ENCODE measurements around the gene WDR90. TPM values are rescaled to one million over a fixed set of nuclear protein-coding genes. Genes with fewer than 3 reads are reported as not detected.
A peak's percentile ranks its signal among the peaks of the same experiment; 100 is the strongest.

Gene WDR90
- total and polyA plus RNA-seq, 2 of the 13 experiments (the other 11 are each of a cell fraction or from before 2014, with no cell fraction given), result 14.9 to 28.9 TPM

DNA sequence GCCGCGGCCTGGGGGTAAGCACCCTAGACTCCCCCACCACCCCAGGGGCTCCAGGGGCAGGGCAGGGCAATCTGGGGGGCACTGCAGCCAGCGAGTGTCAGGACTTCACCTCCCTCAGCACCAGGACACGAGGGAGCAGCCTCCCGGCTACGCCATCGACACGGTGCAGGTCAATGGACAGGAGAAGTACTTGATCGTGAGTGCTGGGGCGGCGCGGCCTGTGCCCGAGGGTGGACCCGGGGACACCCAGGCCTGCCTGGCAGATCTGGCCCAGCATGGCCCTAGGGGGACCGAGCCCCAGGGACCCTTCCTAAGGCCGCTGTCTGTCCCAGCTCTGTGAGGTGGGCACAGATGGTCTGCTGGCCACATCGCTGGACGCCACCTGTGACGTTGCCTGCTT, 23.2 kb downstream of the WDR90 start (continued):
- TF ChIP-seq, protein P1, sequence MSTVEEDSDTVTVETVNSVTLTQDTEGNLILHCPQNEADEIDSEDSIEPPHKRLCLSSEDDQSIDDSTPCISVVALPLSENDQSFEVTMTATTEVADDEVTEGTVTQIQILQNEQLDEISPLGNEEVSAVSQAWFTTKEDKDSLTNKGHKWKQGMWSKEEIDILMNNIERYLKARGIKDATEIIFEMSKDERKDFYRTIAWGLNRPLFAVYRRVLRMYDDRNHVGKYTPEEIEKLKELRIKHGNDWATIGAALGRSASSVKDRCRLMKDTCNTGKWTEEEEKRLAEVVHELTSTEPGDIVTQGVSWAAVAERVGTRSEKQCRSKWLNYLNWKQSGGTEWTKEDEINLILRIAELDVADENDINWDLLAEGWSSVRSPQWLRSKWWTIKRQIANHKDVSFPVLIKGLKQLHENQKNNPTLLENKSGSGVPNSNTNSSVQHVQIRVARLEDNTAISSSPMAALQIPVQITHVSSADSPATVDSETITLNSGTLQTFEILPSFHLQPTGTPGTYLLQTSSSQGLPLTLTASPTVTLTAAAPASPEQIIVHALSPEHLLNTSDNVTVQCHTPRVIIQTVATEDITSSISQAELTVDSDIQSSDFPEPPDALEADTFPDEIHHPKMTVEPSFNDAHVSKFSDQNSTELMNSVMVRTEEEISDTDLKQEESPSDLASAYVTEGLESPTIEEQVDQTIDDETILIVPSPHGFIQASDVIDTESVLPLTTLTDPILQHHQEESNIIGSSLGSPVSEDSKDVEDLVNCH (CRISPR knock-in tag; IDR thresholded peaks at IDR 0.05), result no peak

DNA sequence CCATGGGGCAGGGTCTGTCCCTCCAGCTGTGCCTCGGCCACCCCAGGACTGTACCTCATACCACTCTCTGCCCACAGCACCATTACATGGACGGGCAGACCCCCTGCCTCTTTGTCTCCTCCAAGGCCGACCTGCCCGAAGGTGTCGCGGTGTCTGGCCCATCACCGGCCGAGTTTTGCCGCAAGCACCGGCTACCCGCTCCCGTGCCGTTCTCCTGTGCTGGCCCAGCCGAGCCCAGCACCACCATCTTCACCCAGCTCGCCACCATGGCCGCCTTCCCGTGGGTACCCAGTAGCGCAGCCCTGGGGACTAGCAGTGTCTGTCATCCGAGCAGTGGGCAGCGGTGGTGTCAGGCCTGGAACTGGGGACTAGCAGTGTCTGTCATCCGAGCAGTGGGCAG, 23.7 kb downstream of the WDR90 start:
- in situ Hi-C loops (cut with HindIII; ENCODE audit: extremely low pct_ligation_motif_present, low pct_unique_long_range_greater_than_20kb), result no loop called here
- ChIA-PET POLR2A (no interaction called here), CTCF (ENCODE audit: low intra/inter-chr PET ratio, low total read pairs) (no interaction called here)
- Histone ChIP-seq H3K9ac (ENCODE audit: insufficient read depth, low read depth, low read length) (no peak overlapping the region), H3K36me3 (replicated peaks in 1 of 2; ENCODE audit: control insufficient read depth in 1 of 2, insufficient read depth in 2 of 2, low read length in 2 of 2) (peaks cover 22 to 42% of the 10 kb centered on the region in 2 experiments; a peak in 4 of 5 replicates), H3K4me3 (replicated peaks in 1 of 3; ENCODE audit: insufficient read depth in 1 of 3, low read depth in 2 of 3, low read length in 3 of 3) (no peak overlapping the region), H2AFZ (ENCODE audit: low read length) (no peak overlapping the region), H3K9me3 (ENCODE audit: low read length) (no peaks in the 10 kb centered on the region), H3K27me3 (ENCODE audit: control insufficient read depth in 1 of 2, insufficient read depth in 2 of 2, low read length in 2 of 2) (no peaks in the 10 kb centered on the region), H4K20me1 (ENCODE audit: insufficient read depth, low read length) (no peaks in the 10 kb centered on the region), H3K4me2 (ENCODE audit: low read depth, low read length) (no peak overlapping the region), H3K4me1 (ENCODE audit: insufficient read depth, low read length) (peaks cover 32% of the 10 kb centered on the region), H3K27ac (ENCODE audit: extremely low read length, insufficient read depth, low read length) (no peak overlapping the region), H3K79me2 (ENCODE audit: insufficient read depth, low read length) (peaks cover 17% of the 10 kb centered on the region)
- no peak for ATAC-seq
- WGBS (ENCODE audit: low lambda C conversion rate), result 100% methylated on average over 13 of the region's 21 CpGs
- no peak for FAIRE-seq
- intact Hi-C loops (cut with micrococcal nuclease; ENCODE audit: unreplicated experiment), result no loop called here
- BruUV-seq (replicated peaks), result no TSS peak
- no peak for DNase-seq (ENCODE audit: low spot score)
- TF ChIP-seq, protein P2, sequence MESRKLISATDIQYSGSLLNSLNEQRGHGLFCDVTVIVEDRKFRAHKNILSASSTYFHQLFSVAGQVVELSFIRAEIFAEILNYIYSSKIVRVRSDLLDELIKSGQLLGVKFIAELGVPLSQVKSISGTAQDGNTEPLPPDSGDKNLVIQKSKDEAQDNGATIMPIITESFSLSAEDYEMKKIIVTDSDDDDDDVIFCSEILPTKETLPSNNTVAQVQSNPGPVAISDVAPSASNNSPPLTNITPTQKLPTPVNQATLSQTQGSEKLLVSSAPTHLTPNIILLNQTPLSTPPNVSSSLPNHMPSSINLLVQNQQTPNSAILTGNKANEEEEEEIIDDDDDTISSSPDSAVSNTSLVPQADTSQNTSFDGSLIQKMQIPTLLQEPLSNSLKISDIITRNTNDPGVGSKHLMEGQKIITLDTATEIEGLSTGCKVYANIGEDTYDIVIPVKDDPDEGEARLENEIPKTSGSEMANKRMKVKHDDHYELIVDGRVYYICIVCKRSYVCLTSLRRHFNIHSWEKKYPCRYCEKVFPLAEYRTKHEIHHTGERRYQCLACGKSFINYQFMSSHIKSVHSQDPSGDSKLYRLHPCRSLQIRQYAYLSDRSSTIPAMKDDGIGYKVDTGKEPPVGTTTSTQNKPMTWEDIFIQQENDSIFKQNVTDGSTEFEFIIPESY (CRISPR knock-in tag; IDR thresholded peaks at IDR 0.05), result no peak
- TF ChIP-seq RFXAP (CRISPR knock-in tag; IDR thresholded peaks at IDR 0.05; ENCODE audit: borderline replicate concordance), result no peak
- no peak for TF ChIP-seq ZNF720 (CRISPR knock-in tag; IDR thresholded peaks at IDR 0.05)
- TF ChIP-seq POLR2A (IDR thresholded peaks at IDR 0.05; ENCODE audit: insufficient read depth in 1 of 2, low read depth in 2 of 2, low read length in 2 of 2), result no peak
- TF ChIP-seq, protein P3, sequence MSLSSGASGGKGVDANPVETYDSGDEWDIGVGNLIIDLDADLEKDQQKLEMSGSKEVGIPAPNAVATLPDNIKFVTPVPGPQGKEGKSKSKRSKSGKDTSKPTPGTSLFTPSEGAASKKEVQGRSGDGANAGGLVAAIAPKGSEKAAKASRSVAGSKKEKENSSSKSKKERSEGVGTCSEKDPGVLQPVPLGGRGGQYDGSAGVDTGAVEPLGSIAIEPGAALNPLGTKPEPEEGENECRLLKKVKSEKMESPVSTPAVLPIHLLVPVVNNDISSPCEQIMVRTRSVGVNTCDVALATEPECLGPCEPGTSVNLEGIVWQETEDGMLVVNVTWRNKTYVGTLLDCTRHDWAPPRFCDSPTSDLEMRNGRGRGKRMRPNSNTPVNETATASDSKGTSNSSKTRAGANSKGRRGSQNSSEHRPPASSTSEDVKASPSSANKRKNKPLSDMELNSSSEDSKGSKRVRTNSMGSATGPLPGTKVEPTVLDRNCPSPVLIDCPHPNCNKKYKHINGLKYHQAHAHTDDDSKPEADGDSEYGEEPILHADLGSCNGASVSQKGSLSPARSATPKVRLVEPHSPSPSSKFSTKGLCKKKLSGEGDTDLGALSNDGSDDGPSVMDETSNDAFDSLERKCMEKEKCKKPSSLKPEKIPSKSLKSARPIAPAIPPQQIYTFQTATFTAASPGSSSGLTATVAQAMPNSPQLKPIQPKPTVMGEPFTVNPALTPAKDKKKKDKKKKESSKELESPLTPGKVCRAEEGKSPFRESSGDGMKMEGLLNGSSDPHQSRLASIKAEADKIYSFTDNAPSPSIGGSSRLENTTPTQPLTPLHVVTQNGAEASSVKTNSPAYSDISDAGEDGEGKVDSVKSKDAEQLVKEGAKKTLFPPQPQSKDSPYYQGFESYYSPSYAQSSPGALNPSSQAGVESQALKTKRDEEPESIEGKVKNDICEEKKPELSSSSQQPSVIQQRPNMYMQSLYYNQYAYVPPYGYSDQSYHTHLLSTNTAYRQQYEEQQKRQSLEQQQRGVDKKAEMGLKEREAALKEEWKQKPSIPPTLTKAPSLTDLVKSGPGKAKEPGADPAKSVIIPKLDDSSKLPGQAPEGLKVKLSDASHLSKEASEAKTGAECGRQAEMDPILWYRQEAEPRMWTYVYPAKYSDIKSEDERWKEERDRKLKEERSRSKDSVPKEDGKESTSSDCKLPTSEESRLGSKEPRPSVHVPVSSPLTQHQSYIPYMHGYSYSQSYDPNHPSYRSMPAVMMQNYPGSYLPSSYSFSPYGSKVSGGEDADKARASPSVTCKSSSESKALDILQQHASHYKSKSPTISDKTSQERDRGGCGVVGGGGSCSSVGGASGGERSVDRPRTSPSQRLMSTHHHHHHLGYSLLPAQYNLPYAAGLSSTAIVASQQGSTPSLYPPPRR (CRISPR knock-in tag; IDR thresholded peaks at IDR 0.05; ENCODE audit: borderline replicate concordance), result no peak
- no peak for TF ChIP-seq ZNF839 (CRISPR knock-in tag; IDR thresholded peaks at IDR 0.05; ENCODE audit: borderline replicate concordance)
- TF ChIP-seq ZNF782 (CRISPR knock-in tag; IDR thresholded peaks at IDR 0.05; ENCODE audit: borderline replicate concordance), result no peak
- TF ChIP-seq RBFOX2 (IDR thresholded peaks at IDR 0.05; ENCODE audit: low read depth, low read length), result peak; percentile 27; the same call in 1 of the 2 replicates
- TF ChIP-seq NFIB (CRISPR knock-in tag; IDR thresholded peaks at IDR 0.05; ENCODE audit: borderline replicate concordance), result no peak
- TF ChIP-seq TCF7 (IDR thresholded peaks at IDR 0.05; ENCODE audit: low read depth), result no peak
- TF ChIP-seq ARID2 (CRISPR knock-in tag; IDR thresholded peaks at IDR 0.05; ENCODE audit: borderline replicate concordance), result no peak
- no peak for TF ChIP-seq ZNF672 (CRISPR knock-in tag; IDR thresholded peaks at IDR 0.05)
- 0 out of 2 replicates have a peak, but pooled peaks have one; percentile 15 for TF ChIP-seq HNRNPL (IDR thresholded peaks at IDR 0.05; ENCODE audit: low read depth, low read length)
- no peak for TF ChIP-seq TEAD2 (CRISPR knock-in tag; IDR thresholded peaks at IDR 0.05)
- TF ChIP-seq KDM1A (CRISPR knock-in tag; IDR thresholded peaks at IDR 0.05), result no peak
